Stromal cell of bone marrow (primary cell): ENCODE data around the gene ABHD16A.

Experiments
- DNase-seq: peaks from one replicate; pipeline ENCODE4 v3.0.0-alpha.2; 2012; ENCODE audit warnings: low read depth

ABHD16A gene

DNA sequence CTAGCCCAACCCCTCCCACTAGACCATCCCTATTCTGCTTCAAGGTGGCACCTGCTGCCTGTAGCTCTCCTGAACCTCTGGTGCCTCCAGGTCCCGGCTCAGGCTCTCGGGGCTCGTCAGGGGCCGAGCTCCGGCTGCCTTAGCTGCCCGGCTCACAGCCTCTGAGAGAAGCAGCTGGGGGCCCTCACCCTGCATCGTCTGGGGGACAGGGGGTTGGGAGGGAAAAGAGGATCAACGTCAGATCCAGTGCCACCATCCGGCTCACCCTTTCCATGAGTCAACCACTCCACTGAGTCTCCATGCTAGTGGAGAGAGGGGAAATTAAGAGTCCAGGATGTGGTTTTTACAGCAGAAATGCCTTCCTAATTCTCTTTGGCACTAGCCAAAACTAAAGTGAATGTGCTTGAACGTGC is 63.7 kb downstream of the ABHD16A start:
- DNase-seq, result peak; percentile 75

DNA sequence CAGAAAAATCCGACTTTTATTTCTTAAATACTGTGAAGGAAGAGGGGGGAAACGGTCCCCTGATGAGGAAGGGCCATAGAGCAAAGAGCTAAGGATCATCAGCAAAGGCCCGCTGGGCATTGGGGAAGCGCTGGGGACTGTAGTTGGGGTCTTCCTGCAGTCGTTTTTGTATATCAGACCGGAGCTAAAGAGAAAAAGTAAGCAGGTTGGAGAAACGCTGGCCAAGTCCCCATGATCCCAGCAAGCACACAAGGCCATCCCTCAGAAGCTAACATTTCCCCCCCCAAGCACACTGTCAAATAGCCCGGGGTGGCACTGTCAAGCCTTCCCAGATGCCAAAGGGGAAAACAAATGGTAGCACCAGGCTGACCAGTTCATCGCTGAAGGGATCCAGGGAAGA is 64.1 kb downstream of the ABHD16A start:
- DNase-seq, result no peak
